Esophagus muscularis mucosa (tissue), 3 donors: Measurements from ENCODE around the gene PPP1R18.

Source experiments
- POLR2AphosphoS5 ChIP-seq, 2 donors: sonication (generic); formaldehyde crosslinking; IDR thresholded peaks; one replicate each; pipeline ENCODE4 v1.6.1; 2017; ENCODE audit warnings: antibody characterized with exemption in 2 of 2
- TF ChIP-seq, protein P1 (sequence below), 3 experiments: fragments of 200-600 bp in 2 of 3; fragments of 450-650 bp in 1 of 3; sonication (generic) in 2 of 3; IDR thresholded peaks; one replicate each; pipeline ENCODE4 v1.5.1; 2017 to 2019; ENCODE audit warnings: antibody characterized with exemption in 3 of 3, mild to moderate bottlenecking in 2 of 3, moderate library complexity in 1 of 3

- TF ChIP-seq POLR2AphosphoS5 (IDR thresholded peaks at IDR 0.05): no peak
- TF ChIP-seq, protein P1, sequence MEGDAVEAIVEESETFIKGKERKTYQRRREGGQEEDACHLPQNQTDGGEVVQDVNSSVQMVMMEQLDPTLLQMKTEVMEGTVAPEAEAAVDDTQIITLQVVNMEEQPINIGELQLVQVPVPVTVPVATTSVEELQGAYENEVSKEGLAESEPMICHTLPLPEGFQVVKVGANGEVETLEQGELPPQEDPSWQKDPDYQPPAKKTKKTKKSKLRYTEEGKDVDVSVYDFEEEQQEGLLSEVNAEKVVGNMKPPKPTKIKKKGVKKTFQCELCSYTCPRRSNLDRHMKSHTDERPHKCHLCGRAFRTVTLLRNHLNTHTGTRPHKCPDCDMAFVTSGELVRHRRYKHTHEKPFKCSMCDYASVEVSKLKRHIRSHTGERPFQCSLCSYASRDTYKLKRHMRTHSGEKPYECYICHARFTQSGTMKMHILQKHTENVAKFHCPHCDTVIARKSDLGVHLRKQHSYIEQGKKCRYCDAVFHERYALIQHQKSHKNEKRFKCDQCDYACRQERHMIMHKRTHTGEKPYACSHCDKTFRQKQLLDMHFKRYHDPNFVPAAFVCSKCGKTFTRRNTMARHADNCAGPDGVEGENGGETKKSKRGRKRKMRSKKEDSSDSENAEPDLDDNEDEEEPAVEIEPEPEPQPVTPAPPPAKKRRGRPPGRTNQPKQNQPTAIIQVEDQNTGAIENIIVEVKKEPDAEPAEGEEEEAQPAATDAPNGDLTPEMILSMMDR (IDR thresholded peaks at IDR 0.05): no peak
Measured at GRCh38 chr6:30683980-30684338, 2.5 kb downstream of the PPP1R18 start.
